AG08396 (cell line): ENCODE data around the gene FAM9A.

Experiments used
- DNase-seq: peaks from one replicate; pipeline ENCODE4 v3.0.0; 2012; ENCODE audit warnings: low spot score, mixed read lengths

The FAM9A gene

GRCh38 chrX:8801041-8801599 lies at the start of gene FAM9A:
Gene FAM9A (minus strand): TSS chrX:8801383. CDS start chrX:8800171, 1,212 bp downstream.
- no peak for DNase-seq

GRCh38 chrX:8850478-8850877 lies 49.3 kb upstream of the FAM9A start:
- no peak for DNase-seq

GRCh38 chrX:8849945-8850344 lies 48.8 kb upstream of the FAM9A start:
- DNase-seq: no peak

GRCh38 chrX:8849458-8849857 lies 48.3 kb upstream of the FAM9A start:
- DNase-seq: no peak

- DNase-seq: no peak
Measured at GRCh38 chrX:8848911-8849310, 47.7 kb upstream of the FAM9A start.

DNA sequence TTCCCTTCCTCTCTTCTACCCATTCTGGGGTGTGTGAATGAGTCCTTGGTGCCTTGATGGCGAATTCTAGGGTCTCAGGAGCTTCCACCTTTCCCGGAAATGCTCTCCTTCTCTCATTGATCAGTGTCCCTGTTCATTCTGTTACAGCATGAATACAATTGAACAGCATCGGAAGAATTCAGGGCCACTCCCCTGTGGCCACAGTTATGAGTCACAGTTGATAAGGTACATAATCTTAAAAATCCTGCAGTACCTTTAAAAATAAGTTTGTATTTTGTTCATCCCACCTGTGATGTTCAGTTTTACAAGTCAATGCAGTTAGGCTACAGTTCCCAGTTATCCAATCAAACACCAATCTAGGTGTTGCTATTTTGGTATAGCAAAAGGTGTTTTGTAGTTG lies 47.3 kb upstream of the FAM9A start:
- DNase-seq: no peak

DNA sequence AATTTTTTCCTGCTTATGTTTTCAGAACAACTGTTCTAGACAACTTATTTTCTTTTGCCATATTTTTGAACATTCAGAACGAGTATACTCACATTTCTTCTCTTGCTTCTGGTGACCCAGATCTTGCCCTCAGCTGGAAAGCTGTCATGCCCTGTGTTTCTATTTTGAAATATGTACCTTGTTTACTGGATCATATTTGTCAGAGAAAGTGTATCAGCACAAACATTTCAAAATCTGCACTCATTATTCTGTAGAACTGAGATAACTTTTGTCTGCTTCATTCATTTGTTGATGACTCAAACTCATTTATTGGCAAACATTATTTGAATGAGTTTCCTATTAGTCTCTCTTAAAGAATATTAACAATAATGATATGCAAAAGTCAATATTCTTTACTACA lies 46.2 kb upstream of the FAM9A start:
- no peak for DNase-seq

GRCh38 chrX:8846266-8846665 lies 45.1 kb upstream of the FAM9A start:
- no peak for DNase-seq

- DNase-seq: no peak
Measured at GRCh38 chrX:8845469-8845868, 44.3 kb upstream of the FAM9A start.

DNA sequence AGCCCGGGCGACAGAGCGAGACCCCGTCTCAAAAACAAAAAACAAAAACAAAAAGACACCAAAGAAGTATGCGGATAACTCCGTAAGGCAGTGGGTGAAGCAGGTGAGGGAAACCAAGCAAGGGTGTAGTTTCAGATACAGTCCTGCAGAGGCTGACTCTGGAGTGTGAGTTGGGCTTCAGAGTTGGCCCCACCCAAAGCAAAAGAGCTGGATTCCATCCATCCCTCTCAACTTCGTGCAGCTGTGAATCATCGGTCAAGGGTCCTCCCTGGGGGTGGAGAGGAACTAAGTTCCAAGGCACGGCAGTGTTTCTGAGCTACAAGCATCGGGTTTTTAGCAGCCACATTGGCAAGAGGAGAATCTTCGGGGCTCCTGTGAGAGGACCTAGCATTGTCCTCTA lies 43.9 kb upstream of the FAM9A start:
- peak; percentile 38 for DNase-seq

- no peak for DNase-seq
Measured at GRCh38 chrX:8844157-8844556, 43.0 kb upstream of the FAM9A start.

DNA sequence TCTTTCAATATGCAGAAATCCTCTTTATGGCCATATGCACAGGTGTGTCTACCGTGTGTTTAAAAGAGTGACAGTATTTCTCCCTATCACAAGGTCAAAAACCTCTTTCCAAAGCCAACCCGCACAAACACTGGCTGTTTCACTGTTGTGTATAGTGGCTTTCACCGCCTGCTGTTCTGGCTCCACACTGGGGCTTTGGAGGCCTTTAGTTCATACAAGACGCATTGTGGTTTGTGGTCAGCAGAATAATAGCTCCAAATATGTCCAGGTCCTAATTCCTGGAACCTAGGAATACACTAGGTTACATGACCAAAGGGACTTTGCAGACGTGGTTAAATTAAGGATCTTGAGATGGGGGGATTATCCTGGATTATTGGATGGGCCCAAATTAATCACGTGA lies 40.7 kb upstream of the FAM9A start:
- DNase-seq: no peak

GRCh38 chrX:8834392-8834791 lies 33.2 kb upstream of the FAM9A start:
- no peak for DNase-seq

GRCh38 chrX:8832582-8833378 lies 31.6 kb upstream of the FAM9A start:
- DNase-seq: no peak

DNA sequence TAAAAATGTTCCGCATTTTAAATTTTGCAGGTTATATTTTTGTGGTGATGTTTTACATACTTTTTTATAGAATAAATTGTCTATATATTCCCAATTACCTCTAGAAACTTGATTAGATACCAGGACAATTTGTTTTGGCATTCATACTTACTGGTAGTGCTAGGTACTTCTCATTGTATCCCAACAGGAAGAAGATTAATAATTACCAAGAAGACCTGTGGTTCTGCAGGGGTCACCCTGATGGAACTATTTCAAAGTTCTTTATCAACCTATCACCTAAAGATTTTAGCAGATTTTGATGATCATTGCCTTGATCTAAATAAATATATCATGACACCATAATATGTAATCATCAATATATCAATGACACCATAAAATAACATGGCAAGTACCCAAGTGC lies 22.5 kb upstream of the FAM9A start:
- DNase-seq: no peak

DNA sequence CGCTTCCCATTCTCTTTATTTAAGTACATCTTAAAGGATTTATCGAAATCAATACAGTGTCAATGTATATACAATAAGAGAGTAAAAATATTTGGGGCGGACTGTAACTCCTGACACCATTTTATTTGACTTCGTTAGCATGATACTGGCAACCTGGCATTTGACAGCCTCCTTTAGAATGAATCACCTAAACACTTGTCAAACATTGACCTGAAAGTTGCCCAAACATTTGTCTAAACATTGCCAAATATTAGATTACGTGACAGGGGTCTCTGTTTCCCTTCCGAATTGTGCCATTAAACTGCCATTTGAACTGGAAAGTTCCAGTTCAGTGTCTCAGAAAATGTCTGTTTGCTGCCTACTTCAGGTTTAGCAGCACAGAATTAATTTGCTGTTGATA lies 20.8 kb upstream of the FAM9A start:
- no peak for DNase-seq

- no peak for DNase-seq
Measured at GRCh38 chrX:8820910-8821527, 19.8 kb upstream of the FAM9A start.

- DNase-seq: peak; percentile 61
Measured at GRCh38 chrX:8815460-8816065, 14.4 kb upstream of the FAM9A start.

GRCh38 chrX:8813036-8813435 lies 11.9 kb upstream of the FAM9A start:
- no peak for DNase-seq

- DNase-seq: no peak
Measured at GRCh38 chrX:8811611-8812010, 10.4 kb upstream of the FAM9A start.

GRCh38 chrX:8808661-8809060 lies 7.5 kb upstream of the FAM9A start:
- no peak for DNase-seq

DNA sequence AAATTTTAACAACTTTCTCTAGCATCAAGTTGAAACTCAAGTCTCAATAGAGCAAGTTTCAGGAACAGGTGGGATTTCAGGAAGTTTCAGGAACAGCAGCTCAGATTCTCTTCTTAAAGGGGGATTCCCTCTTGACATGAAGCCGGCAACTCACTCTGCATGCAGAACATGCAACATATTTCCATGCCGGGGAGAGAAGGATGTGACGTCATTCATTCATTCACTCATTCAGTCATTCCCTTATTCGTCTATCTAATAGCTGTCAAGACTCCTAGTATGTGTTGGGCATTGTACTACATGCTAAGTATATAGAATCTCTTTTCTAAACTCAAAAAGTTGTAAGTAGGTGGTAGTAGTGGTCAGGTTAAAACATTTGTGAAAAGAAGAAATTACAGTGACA lies 4.8 kb upstream of the FAM9A start:
- no peak for DNase-seq

DNA sequence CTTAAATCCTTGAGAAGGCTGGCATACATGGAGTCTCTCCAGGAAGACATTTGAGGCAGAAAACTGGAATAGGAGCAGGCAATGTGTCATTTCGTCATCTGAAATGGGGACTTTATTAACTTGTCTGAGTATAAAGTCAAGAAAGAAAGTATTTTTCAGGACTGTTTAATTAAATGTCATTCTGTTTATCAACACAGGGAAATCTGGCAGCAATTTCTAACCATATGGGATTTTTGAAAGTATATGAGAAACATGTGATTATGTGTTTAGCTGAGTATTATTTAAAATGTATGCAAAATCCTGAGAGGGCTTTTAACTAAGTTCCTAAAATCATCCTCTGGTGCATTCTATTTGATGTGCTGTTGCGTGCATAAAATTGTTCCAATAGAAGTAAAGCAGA lies 3.9 kb upstream of the FAM9A start:
- no peak for DNase-seq
